CD4-positive, alpha-beta memory T cell (primary cell): ENCODE results near the gene NUP153. TPM values are rescaled to one million over a fixed set of nuclear protein-coding genes. Genes with fewer than 3 reads are reported as not detected.

ENCODE experiments used
- CTCF ChIA-PET: fragments of 350-600 bp; sonication (Branson Sonifier 250); formaldehyde crosslinking; loops from one replicate; lab custom pipeline; 2021; ENCODE audit warnings: inconsistent platforms; ENCODE audit not compliant: partially characterized antibody; lab: Charles Lee
- POLR2A ChIA-PET: fragments of 350-600 bp; sonication (Branson Sonifier 250); formaldehyde crosslinking; loops from one replicate; lab custom pipeline; 2021; ENCODE audit not compliant: partially characterized antibody; lab: Charles Lee
- DNase-seq, 5 donors: peaks; one replicate each; pipeline versions ENCODE4 v3.0.0 to v3.0.0-alpha.2; 2020 to 2022; ENCODE audit warnings: mixed read lengths in 1 of 5
- H3K27ac ChIP-seq: one replicate; pipeline ENCODE4 v1.7.0; 2013; ENCODE audit warnings: low read depth, low read length
- H3K27me3 ChIP-seq: 2 replicates; pipeline ENCODE4 v1.7.0; 2013; ENCODE audit warnings: mild to moderate bottlenecking, low read length, moderate library complexity; ENCODE audit not compliant: insufficient read depth
- H3K36me3 ChIP-seq: 2 replicates; pipeline ENCODE4 v1.7.0; 2013; ENCODE audit warnings: mild to moderate bottlenecking, low read length, moderate library complexity; ENCODE audit not compliant: insufficient read depth
- H3K4me1 ChIP-seq: 2 replicates; pipeline ENCODE4 v1.7.0; 2013; ENCODE audit warnings: mild to moderate bottlenecking, low read length, moderate library complexity; ENCODE audit not compliant: insufficient read depth
- H3K4me3 ChIP-seq, 2 donors: one replicate each; pipeline ENCODE4 v1.7.0; 2013; ENCODE audit warnings: low read length in 2 of 2, mild to moderate bottlenecking in 1 of 2
- H3K9me3 ChIP-seq, 2 donors: one replicate each; pipeline ENCODE4 v1.7.0; 2013; ENCODE audit warnings: low read length in 2 of 2, control low read depth in 1 of 2; ENCODE audit not compliant: control insufficient read depth in 1 of 2
- H3K27ac Mint-ChIP-seq, 7 donors: one replicate each; pipeline ENCODE4 v1.8.0; 2020 to 2021; ENCODE audit warnings: mixed read lengths in 7 of 7, mild to moderate bottlenecking in 6 of 7, inconsistent platforms in 3 of 7, moderate library complexity in 3 of 7
- H3K27me3 Mint-ChIP-seq, 2 donors: one replicate each; pipeline ENCODE4 v1.8.0; 2020 to 2021; ENCODE audit warnings: mixed read lengths in 2 of 2
- H3K36me3 Mint-ChIP-seq, 2 donors: one replicate each; pipeline ENCODE4 v1.8.0; 2020 to 2021; ENCODE audit warnings: mixed read lengths in 2 of 2, inconsistent platforms in 1 of 2, mild to moderate bottlenecking in 1 of 2
- H3K4me1 Mint-ChIP-seq, 4 donors: one replicate each; pipeline ENCODE4 v1.8.0; 2020 to 2021; ENCODE audit warnings: mixed read lengths in 4 of 4, mild to moderate bottlenecking in 1 of 4
- H3K4me3 Mint-ChIP-seq, 8 donors: one replicate each; pipeline ENCODE4 v1.8.0; 2020 to 2021; ENCODE audit warnings: mixed read lengths in 8 of 8, mild to moderate bottlenecking in 7 of 8, moderate library complexity in 6 of 8, inconsistent platforms in 3 of 8
- H3K9me3 Mint-ChIP-seq, 8 donors: one replicate each; pipeline ENCODE4 v1.8.0; 2020 to 2021; ENCODE audit warnings: mixed read lengths in 8 of 8, mild to moderate bottlenecking in 5 of 8, inconsistent platforms in 3 of 8, moderate library complexity in 1 of 8
- intact Hi-C: fragments of 100-400 bp; cut with micrococcal nuclease; formaldehyde crosslinking; loops from one replicate; pipeline ENCODE4 v1.15.1; 2023
- polyA plus RNA-seq, 2 donors: library from polyadenylated mRNA; unstranded; fragments of 300-500 nt; fragmentation: Illumina TruSeq; gene quantifications; one replicate each; pipeline ENCODE4 v1.2.3, GENCODE V29; 2021
- total RNA-seq, 2 experiments: library from RNA; stranded (reverse); gene quantifications; one replicate each; pipeline ENCODE4 v1.2.3, GENCODE V29; 2021

The NUP153 gene
- total and polyA plus RNA-seq, 4 experiments from 2014 or later = 1.9 to 60.7 (median 32.0) TPM

- POLR2A ChIA-PET = no interaction called here
- H3K9me3 Mint-ChIP-seq = peaks cover 0 to 5% (median 0%) of the 10 kb centered on the region in 8 donors
Observed at GRCh38 chr6:17725083-17725482, 18.4 kb upstream of the NUP153 start.

GRCh38 chr6:17724341-17724740 is 17.6 kb upstream of the NUP153 start:
- POLR2A ChIA-PET = no interaction called here

More at GRCh38 chr6:17725083-17725482, 18.4 kb upstream of the NUP153 start:
- no peak overlapping the region for H3K4me3 Mint-ChIP-seq
- H3K27me3 Mint-ChIP-seq = no peaks in the 10 kb centered on the region
- no peaks in the 10 kb centered on the region for H3K27me3 ChIP-seq
- CTCF ChIA-PET = no interaction called here
- no peaks in the 10 kb centered on the region for H3K4me1 Mint-ChIP-seq
- no peaks in the 10 kb centered on the region for H3K9me3 ChIP-seq
- H3K36me3 ChIP-seq = no peaks in the 10 kb centered on the region
- no peaks in the 10 kb centered on the region for H3K4me1 ChIP-seq
- no peak overlapping the region for H3K4me3 ChIP-seq
- DNase-seq = no peak
- no peaks in the 10 kb centered on the region for H3K36me3 Mint-ChIP-seq
- H3K27ac ChIP-seq = no peak overlapping the region
- H3K27ac Mint-ChIP-seq = no peak overlapping the region
- intact Hi-C loops = no loop called here

DNA sequence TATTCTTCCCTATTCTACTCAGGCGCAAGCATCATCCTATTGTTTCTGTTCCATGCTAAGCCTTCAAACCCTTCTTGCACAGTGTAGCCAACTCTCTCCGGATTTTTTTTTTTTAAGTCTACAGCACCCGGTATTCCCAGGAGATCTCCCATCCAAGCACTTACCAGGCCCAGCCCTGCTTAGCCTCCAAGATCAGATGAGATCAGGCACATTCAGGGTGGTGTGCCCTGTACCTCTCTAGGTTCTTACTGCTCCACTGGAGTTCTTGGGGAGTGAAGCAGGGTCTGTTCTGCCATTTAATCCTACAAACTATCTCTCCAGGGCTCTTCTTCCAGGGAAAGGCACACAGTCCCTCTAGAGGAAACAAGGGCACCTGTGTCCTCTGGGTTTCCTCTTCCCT is 14.9 kb upstream of the NUP153 start:
- no peak for DNase-seq
- Mint-ChIP-seq H3K4me3 (no peak overlapping the region), H3K36me3 (no peaks in the 10 kb centered on the region), H3K4me1 (no peaks in the 10 kb centered on the region), H3K9me3 (no peaks in the 10 kb centered on the region), H3K27me3 (no peaks in the 10 kb centered on the region), H3K27ac (no peak overlapping the region)
- intact Hi-C loops = no loop called here
- Histone ChIP-seq H3K36me3 (no peaks in the 10 kb centered on the region), H3K27ac (no peak overlapping the region), H3K27me3 (no peaks in the 10 kb centered on the region), H3K9me3 (no peaks in the 10 kb centered on the region), H3K4me3 (no peak overlapping the region), H3K4me1 (no peaks in the 10 kb centered on the region)
- CTCF ChIA-PET = no interaction called here
- POLR2A ChIA-PET = no interaction called here

More at GRCh38 chr6:17724341-17724740, 17.6 kb upstream of the NUP153 start:
- Histone ChIP-seq H3K27ac (no peak overlapping the region), H3K9me3 (no peaks in the 10 kb centered on the region), H3K36me3 (no peaks in the 10 kb centered on the region), H3K27me3 (no peaks in the 10 kb centered on the region), H3K4me3 (no peak overlapping the region), H3K4me1 (no peaks in the 10 kb centered on the region)
- DNase-seq = no peak
- H3K36me3 Mint-ChIP-seq = no peaks in the 10 kb centered on the region
- no peaks in the 10 kb centered on the region for H3K27me3 Mint-ChIP-seq
- intact Hi-C loops = no loop called here
- CTCF ChIA-PET = interaction anchor here (0.6 kb wide), 1 partner anchor 387 kb away, joined by 3 read pairs; no protein-coding TSS in a partner anchor
- H3K9me3 Mint-ChIP-seq = peaks cover 0 to 4% (median 0%) of the 10 kb centered on the region in 8 donors
- no peak overlapping the region for H3K4me3 Mint-ChIP-seq
- no peak overlapping the region for H3K27ac Mint-ChIP-seq
- no peaks in the 10 kb centered on the region for H3K4me1 Mint-ChIP-seq

GRCh38 chr6:17719323-17720041 is 12.8 kb upstream of the NUP153 start:
- DNase-seq = no peak
- peaks cover 3% of the 10 kb centered on the region for H3K4me1 ChIP-seq
- H3K27ac ChIP-seq = no peak overlapping the region
- H3K4me3 ChIP-seq = no peak overlapping the region
- ChIA-PET CTCF (interaction anchor here (1.4 kb wide), 1 partner anchor 85 kb away, joined by 3 read pairs; no protein-coding TSS in a partner anchor), POLR2A (no interaction called here)
- no peak overlapping the region for H3K27ac Mint-ChIP-seq
- intact Hi-C loops = no loop called here
- no peaks in the 10 kb centered on the region for H3K9me3 Mint-ChIP-seq
- no peaks in the 10 kb centered on the region for H3K36me3 ChIP-seq
- H3K27me3 Mint-ChIP-seq = no peaks in the 10 kb centered on the region
- peaks cover 5 to 7% (median 6%) of the 10 kb centered on the region in 4 donors for H3K4me1 Mint-ChIP-seq
- H3K9me3 ChIP-seq = no peaks in the 10 kb centered on the region
- no peaks in the 10 kb centered on the region for H3K27me3 ChIP-seq
- no peaks in the 10 kb centered on the region for H3K36me3 Mint-ChIP-seq
- no peak overlapping the region for H3K4me3 Mint-ChIP-seq

DNA sequence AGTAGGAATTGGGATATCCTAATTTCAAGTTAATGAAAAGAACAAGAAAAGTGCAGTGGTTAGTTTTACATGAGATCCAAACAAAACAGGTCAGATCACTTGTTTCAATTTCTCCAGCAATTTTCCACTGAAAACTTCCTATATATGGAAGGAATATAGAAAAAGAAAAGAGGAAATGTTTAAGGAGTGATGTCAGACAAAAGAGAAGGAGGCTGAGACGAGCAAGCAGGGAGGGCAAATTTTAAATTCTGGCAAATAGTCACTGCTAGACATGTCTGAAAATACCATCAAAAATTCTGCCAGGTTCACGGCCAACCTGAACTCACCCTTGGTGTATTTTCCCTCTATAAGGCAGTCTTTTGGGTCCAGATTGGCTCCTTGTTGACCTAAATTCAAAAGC is 9.5 kb upstream of the NUP153 start:
- Mint-ChIP-seq H3K9me3 (no peaks in the 10 kb centered on the region), H3K4me1 (peaks cover 5 to 7% (median 6%) of the 10 kb centered on the region in 4 donors), H3K27me3 (no peaks in the 10 kb centered on the region), H3K27ac (no peak overlapping the region), H3K36me3 (no peaks in the 10 kb centered on the region), H3K4me3 (no peak overlapping the region)
- intact Hi-C loops = no loop called here
- no peak for DNase-seq
- POLR2A ChIA-PET = interaction anchor here (1.9 kb wide), 1 partner anchor 9 kb away, joined by 6 read pairs; the partner anchor contains the start of gene NUP153
- Histone ChIP-seq H3K27me3 (no peaks in the 10 kb centered on the region), H3K9me3 (no peaks in the 10 kb centered on the region), H3K4me3 (no peak overlapping the region), H3K36me3 (no peaks in the 10 kb centered on the region), H3K4me1 (peaks cover 3% of the 10 kb centered on the region), H3K27ac (no peak overlapping the region)
- CTCF ChIA-PET = interaction anchor here (4.4 kb wide), 1 partner anchor 14 kb away, joined by 20 read pairs; no protein-coding TSS in a partner anchor

GRCh38 chr6:17714879-17715851 is 8.4 kb upstream of the NUP153 start:
- peaks cover 5 to 7% (median 6%) of the 10 kb centered on the region in 4 donors for H3K4me1 Mint-ChIP-seq

More at GRCh38 chr6:17714879-17715851, 8.4 kb upstream of the NUP153 start:
- Mint-ChIP-seq H3K9me3 (no peaks in the 10 kb centered on the region), H3K27ac (peak overlapping the region in 6 of 7 donors; percentile 2 to 65 (median 42)), H3K36me3 (no peaks in the 10 kb centered on the region), H3K27me3 (no peaks in the 10 kb centered on the region), H3K4me3 (no peak overlapping the region)
- Histone ChIP-seq H3K27ac (no peak overlapping the region), H3K36me3 (no peaks in the 10 kb centered on the region), H3K4me3 (no peak overlapping the region), H3K4me1 (peaks cover 3% of the 10 kb centered on the region), H3K9me3 (no peaks in the 10 kb centered on the region), H3K27me3 (no peaks in the 10 kb centered on the region)
- DNase-seq = no peak
- intact Hi-C loops = no loop called here
- CTCF ChIA-PET = interaction anchor here (1.0 to 4.4 kb wide), 4 partner anchors 8 to 89 kb away, joined by 3 to 20 read pairs (median 5); partner anchors contain the start of gene NUP153
- POLR2A ChIA-PET = interaction anchor here (1.7 to 1.9 kb wide), 2 partner anchors 8 to 13 kb away, joined by 6 to 7 read pairs; partner anchors contain the start of gene NUP153
